ENCODE results near the gene COL21A1.

DNA sequence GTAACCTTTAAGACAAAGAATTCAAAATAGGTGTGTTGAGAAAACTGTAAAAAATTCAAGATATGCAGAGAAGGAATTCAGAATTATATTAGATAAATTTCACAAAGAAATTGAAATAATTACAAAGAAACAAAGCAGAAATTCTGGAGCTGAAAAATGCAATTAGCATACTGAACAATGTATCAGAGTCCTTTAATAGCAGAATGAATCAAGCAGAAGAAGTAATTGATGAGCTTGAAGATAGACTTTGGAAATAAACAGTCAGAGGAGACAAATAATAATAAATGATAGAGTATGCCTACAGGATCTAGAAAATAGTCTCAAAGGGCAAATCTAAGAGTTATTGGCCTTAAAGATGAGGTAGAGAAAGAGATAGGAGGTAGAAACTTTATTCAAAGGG, 131.7 kb downstream of the COL21A1 start:
- TF ChIP-seq CTCF (IDR thresholded peaks at IDR 0.05; ENCODE audit: borderline replicate concordance, extremely low read depth, low read length, poor library complexity, severe bottlenecking): no peak
- TF ChIP-seq EZH2 (IDR thresholded peaks at IDR 0.05; ENCODE audit: borderline replicate concordance, low read depth, low read length, severe bottlenecking): no peak

Measured in DND-41 (cell line).